SK-N-SH treated with all-trans-retinoic acid at 6 μM for 48 hours (cell line): ENCODE measurements around the gene REG1B.

Experiments used
- ATAC-seq: fragments of 200-7000 bp; cut with Tn5 transposase; 3 replicates; pipeline ENCODE4 v1.9.1; 2020; ENCODE audit warnings: mild to moderate bottlenecking, moderate library complexity
- CSDC2 ChIP-seq: fragments of 250-450 bp; sonication (Bioruptor Pico); IDR thresholded peaks from 2 replicates; pipeline ENCODE4 v1.5.0; 2020; ENCODE audit warnings: mild to moderate bottlenecking, moderate library complexity
- ESRRG ChIP-seq: fragments of 250-450 bp; sonication (Bioruptor Pico); IDR thresholded peaks from 2 replicates; pipeline ENCODE4 v1.6.1; 2021; ENCODE audit warnings: mild to moderate bottlenecking
- GLIS3 ChIP-seq: fragments of 250-450 bp; sonication (Bioruptor Pico); IDR thresholded peaks from 2 replicates; pipeline ENCODE4 v1.5.0; 2020; ENCODE audit warnings: mild to moderate bottlenecking, moderate library complexity
- PPARA ChIP-seq: fragments of 250-450 bp; sonication (Bioruptor Pico); IDR thresholded peaks from 2 replicates; pipeline ENCODE4 v1.5.0; 2020; ENCODE audit warnings: mild to moderate bottlenecking, borderline replicate concordance
- RARB ChIP-seq: fragments of 250-450 bp; sonication (Bioruptor Pico); IDR thresholded peaks from 2 replicates; pipeline ENCODE4 v1.8.0; 2021; ENCODE audit warnings: mild to moderate bottlenecking, moderate library complexity
- SNAI2 ChIP-seq: fragments of 250-450 bp; sonication (Bioruptor Pico); IDR thresholded peaks from 2 replicates; pipeline ENCODE4 v1.5.0; 2020; ENCODE audit warnings: mild to moderate bottlenecking, moderate library complexity
- TCF4 ChIP-seq: fragments of 250-450 bp; sonication (Bioruptor Pico); IDR thresholded peaks from 2 replicates; pipeline ENCODE4 v1.8.0; 2021; ENCODE audit warnings: mild to moderate bottlenecking, moderate library complexity, borderline replicate concordance
- TOX ChIP-seq: fragments of 250-450 bp; sonication (Bioruptor Pico); IDR thresholded peaks from 2 replicates; pipeline ENCODE4 v1.8.0; 2021; ENCODE audit warnings: mild to moderate bottlenecking, moderate library complexity, borderline replicate concordance
- ZFP3 ChIP-seq: fragments of 250-450 bp; sonication (Bioruptor Pico); IDR thresholded peaks from 2 replicates; pipeline ENCODE4 v1.5.0; 2020; ENCODE audit warnings: mild to moderate bottlenecking, moderate library complexity
- ZFP30 ChIP-seq: fragments of 450-650 bp; formaldehyde crosslinking; IDR thresholded peaks from 2 replicates; pipeline ENCODE4 v1.5.0; 2022; ENCODE audit warnings: mild to moderate bottlenecking, moderate library complexity
- ZNF565 ChIP-seq: fragments of 450-650 bp; formaldehyde crosslinking; conservative IDR thresholded peaks from 2 replicates; pipeline ENCODE4 v1.5.0; 2020; ENCODE audit warnings: low read depth, mild to moderate bottlenecking, moderate library complexity
- ZNF70 ChIP-seq: fragments of 450-650 bp; formaldehyde crosslinking; IDR thresholded peaks from 2 replicates; pipeline ENCODE4 v1.5.0; 2020; ENCODE audit warnings: mild to moderate bottlenecking, moderate library complexity
- TF ChIP-seq, protein P1 (sequence below): fragments of 250-450 bp; sonication (Bioruptor Pico); IDR thresholded peaks from 2 replicates; pipeline ENCODE4 v1.8.0; 2020; ENCODE audit warnings: mild to moderate bottlenecking, moderate library complexity, borderline replicate concordance
- TF ChIP-seq, protein P2 (sequence below): fragments of 250-450 bp; sonication (Bioruptor Pico); IDR thresholded peaks from 2 replicates; pipeline ENCODE4 v1.5.1; 2021; ENCODE audit warnings: mild to moderate bottlenecking, moderate library complexity
- TF ChIP-seq, protein P3 (sequence below): fragments of 250-450 bp; sonication (Bioruptor Pico); IDR thresholded peaks from 2 replicates; pipeline ENCODE4 v1.5.0; 2020; ENCODE audit warnings: mild to moderate bottlenecking, moderate library complexity
- TF ChIP-seq, protein P4 (sequence below): fragments of 250-450 bp; sonication (Bioruptor Pico); IDR thresholded peaks from 2 replicates; pipeline ENCODE4 v1.8.0; 2021; ENCODE audit warnings: low read depth, mild to moderate bottlenecking, moderate library complexity, borderline replicate concordance

REG1B gene

DNA sequence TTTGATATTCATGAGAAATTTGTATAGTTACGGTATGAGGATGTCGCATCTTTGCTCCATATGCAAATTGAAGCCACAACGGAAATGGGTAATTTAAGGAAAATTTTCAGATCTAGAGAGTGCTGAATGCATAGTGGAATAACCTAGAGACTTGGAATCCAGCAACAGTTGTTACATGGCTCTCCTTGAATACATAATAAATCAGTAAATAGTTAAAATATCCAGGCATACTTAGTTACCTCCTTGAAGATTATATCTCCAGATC lies 37.9 kb upstream of the REG1B start:
- TF ChIP-seq ESRRG (CRISPR knock-in tag): no peak
- no peak for TF ChIP-seq ZFP3 (CRISPR knock-in tag)
- TF ChIP-seq ZFP30 (CRISPR knock-in tag): no peak
- ATAC-seq: no peak

DNA sequence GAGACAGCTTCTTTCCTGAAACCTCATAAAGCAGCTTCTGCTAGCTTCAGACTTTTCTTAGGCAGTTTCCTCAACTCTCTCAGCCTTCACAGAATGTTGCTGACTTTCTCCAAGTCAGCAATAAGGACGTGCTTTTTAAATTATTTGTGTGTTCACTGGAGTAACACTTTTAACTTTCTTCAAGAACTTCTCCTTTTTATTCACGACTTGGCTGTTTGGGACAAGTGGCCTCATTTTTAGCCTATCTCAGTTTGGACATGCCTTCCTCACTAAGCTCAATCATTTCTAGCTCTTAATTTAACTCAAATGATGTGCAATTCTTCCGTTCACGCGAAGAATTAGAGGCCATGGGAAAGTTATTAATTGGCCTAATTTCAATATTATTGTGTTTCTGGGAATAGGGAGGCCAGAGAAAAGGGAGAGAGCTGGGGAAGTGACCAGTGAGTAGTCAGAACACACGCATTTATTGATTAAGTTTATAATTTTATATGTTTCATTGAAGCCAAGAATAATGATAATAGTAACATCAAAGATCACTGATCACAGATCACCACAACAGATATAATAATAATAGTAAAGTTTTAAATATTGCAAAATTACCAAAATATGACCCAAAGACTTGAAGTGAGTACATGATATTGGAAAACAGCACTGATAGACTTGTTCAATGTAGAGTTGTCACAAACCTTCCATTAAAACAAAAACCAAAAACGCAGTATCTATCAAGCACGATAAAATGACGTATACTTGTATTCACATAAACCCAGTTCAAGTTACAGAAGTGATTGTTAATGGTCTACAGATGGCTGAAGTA lies 37.3 kb upstream of the REG1B start:
- ATAC-seq: no peak
- TF ChIP-seq, protein P1, sequence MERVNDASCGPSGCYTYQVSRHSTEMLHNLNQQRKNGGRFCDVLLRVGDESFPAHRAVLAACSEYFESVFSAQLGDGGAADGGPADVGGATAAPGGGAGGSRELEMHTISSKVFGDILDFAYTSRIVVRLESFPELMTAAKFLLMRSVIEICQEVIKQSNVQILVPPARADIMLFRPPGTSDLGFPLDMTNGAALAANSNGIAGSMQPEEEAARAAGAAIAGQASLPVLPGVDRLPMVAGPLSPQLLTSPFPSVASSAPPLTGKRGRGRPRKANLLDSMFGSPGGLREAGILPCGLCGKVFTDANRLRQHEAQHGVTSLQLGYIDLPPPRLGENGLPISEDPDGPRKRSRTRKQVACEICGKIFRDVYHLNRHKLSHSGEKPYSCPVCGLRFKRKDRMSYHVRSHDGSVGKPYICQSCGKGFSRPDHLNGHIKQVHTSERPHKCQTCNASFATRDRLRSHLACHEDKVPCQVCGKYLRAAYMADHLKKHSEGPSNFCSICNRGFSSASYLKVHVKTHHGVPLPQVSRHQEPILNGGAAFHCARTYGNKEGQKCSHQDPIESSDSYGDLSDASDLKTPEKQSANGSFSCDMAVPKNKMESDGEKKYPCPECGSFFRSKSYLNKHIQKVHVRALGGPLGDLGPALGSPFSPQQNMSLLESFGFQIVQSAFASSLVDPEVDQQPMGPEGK (CRISPR knock-in tag): no peak
- TF ChIP-seq RARB (CRISPR knock-in tag) (no peak), ZNF565 (no peak), ZNF70 (CRISPR knock-in tag) (no peak), CSDC2 (CRISPR knock-in tag) (no peak), SNAI2 (CRISPR knock-in tag) (no peak), ZFP30 (CRISPR knock-in tag) (no peak), PPARA (CRISPR knock-in tag) (no peak), TOX (no peak), ESRRG (CRISPR knock-in tag) (no peak), TCF4 (CRISPR knock-in tag) (no peak)
- TF ChIP-seq, protein P2, sequence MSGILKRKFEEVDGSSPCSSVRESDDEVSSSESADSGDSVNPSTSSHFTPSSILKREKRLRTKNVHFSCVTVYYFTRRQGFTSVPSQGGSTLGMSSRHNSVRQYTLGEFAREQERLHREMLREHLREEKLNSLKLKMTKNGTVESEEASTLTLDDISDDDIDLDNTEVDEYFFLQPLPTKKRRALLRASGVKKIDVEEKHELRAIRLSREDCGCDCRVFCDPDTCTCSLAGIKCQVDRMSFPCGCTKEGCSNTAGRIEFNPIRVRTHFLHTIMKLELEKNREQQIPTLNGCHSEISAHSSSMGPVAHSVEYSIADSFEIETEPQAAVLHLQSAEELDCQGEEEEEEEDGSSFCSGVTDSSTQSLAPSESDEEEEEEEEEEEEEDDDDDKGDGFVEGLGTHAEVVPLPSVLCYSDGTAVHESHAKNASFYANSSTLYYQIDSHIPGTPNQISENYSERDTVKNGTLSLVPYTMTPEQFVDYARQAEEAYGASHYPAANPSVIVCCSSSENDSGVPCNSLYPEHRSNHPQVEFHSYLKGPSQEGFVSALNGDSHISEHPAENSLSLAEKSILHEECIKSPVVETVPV (CRISPR knock-in tag): no peak
- TF ChIP-seq, protein P3, sequence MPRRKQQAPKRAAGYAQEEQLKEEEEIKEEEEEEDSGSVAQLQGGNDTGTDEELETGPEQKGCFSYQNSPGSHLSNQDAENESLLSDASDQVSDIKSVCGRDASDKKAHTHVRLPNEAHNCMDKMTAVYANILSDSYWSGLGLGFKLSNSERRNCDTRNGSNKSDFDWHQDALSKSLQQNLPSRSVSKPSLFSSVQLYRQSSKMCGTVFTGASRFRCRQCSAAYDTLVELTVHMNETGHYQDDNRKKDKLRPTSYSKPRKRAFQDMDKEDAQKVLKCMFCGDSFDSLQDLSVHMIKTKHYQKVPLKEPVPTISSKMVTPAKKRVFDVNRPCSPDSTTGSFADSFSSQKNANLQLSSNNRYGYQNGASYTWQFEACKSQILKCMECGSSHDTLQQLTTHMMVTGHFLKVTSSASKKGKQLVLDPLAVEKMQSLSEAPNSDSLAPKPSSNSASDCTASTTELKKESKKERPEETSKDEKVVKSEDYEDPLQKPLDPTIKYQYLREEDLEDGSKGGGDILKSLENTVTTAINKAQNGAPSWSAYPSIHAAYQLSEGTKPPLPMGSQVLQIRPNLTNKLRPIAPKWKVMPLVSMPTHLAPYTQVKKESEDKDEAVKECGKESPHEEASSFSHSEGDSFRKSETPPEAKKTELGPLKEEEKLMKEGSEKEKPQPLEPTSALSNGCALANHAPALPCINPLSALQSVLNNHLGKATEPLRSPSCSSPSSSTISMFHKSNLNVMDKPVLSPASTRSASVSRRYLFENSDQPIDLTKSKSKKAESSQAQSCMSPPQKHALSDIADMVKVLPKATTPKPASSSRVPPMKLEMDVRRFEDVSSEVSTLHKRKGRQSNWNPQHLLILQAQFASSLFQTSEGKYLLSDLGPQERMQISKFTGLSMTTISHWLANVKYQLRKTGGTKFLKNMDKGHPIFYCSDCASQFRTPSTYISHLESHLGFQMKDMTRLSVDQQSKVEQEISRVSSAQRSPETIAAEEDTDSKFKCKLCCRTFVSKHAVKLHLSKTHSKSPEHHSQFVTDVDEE (CRISPR knock-in tag): no peak
- TF ChIP-seq, protein P4, sequence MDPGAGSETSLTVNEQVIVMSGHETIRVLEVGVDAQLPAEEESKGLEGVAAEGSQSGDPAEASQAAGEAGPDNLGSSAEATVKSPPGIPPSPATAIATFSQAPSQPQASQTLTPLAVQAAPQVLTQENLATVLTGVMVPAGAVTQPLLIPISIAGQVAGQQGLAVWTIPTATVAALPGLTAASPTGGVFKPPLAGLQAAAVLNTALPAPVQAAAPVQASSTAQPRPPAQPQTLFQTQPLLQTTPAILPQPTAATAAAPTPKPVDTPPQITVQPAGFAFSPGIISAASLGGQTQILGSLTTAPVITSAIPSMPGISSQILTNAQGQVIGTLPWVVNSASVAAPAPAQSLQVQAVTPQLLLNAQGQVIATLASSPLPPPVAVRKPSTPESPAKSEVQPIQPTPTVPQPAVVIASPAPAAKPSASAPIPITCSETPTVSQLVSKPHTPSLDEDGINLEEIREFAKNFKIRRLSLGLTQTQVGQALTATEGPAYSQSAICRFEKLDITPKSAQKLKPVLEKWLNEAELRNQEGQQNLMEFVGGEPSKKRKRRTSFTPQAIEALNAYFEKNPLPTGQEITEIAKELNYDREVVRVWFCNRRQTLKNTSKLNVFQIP (CRISPR knock-in tag): no peak

DNA sequence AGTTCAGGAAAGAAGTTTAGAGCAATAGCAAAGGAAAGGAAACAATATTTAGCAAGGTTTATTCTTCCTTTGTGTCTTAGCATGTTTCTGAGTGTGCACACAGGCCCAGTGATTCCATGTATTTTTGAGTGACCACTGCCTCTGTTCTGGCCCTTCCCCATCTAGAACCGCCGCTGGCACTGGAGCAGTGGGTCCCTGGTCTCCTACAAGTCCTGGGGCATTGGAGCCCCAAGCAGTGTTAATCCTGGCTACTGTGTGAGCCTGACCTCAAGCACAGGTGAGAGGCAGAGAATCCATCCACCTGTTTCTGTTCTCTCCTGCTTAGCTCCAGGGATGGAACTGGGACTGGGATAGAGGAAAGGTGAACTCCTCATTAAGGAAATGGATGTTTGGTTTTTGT lies 34.9 kb upstream of the REG1B start:
- TF ChIP-seq PPARA (CRISPR knock-in tag) (no peak), TOX (no peak), GLIS3 (no peak)
- TF ChIP-seq, protein P4 (CRISPR knock-in tag): no peak
- no peak for ATAC-seq

DNA sequence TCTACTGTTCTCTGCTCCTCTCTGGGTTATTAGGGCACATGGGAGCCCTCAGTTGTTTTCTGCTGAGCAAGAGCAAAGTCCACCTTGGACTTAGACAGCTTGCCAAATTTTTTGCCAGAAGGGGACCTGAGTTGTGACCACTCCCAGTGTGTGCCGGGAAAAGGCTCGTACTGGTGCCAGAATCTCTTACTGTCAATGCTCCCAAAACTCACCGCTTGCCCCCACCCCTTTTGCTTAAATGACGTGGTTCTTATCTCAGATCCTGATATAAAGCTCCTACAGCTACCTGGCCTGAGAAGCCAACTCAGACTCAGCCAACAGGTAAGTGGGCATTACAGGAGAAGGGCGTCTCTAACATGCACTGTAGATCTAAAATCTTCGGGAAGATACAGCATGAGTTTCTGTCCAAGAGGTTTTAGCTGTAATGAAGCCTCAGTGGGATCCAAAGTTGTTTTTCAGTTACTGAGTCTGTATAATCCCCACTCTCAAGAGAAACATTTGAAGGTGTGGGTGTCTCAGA lies 32.5 kb upstream of the REG1B start, which contains the start of gene REG1A:
TSS of gene REG1A (plus strand) at position 295 of the 520 bp plus-strand sequence. CDS start 374 bp downstream, outside the sequence.
- TF ChIP-seq RARB (CRISPR knock-in tag): no peak
- ATAC-seq: no peak
